Nucleus accumbens (tissue), 56 donors: ENCODE results near the gene ITPRID1.
"Not testable (repeated sequence)": the region's sequence is repeated elsewhere in the genome, so short reads cannot be mapped to it uniquely, and the experiment has no call there.

Experiments used
- DNase-seq, 56 donors: peaks; one replicate each; lab custom pipeline; 2025; lab: John Stamatoyannopoulos, UW

The ITPRID1 gene

GRCh38 chr7:31513790-31514189, at the start of gene ITPRID1:
TSS of gene ITPRID1 (plus strand) at chr7:31514090. CDS start at chr7:31553025, 38,935 bp downstream.
- no peak for DNase-seq

DNA sequence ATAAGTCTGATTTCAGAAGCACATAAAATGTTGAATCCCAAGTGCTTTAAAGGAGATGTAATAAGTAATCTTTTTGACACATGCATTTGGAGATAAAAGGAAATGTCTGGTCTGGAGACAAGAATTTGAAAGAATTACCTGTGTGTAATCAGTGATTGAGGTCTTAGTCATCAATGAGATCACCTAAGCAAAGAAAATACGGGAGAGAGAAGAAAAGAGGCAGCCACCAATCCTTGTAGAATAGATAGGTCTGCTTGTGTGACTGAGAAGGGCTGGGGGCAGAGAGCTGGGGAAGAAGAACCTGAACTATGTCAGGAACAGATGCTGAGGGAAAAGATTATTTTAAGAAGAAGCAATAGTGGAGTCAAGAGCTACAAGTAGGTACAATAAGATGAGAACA, 49.3 kb upstream of the ITPRID1 start:
- no peak for DNase-seq

GRCh38 chr7:31465285-31465684, 48.6 kb upstream of the ITPRID1 start:
- DNase-seq: peak in 1 of 56 donors; percentile 2

DNA sequence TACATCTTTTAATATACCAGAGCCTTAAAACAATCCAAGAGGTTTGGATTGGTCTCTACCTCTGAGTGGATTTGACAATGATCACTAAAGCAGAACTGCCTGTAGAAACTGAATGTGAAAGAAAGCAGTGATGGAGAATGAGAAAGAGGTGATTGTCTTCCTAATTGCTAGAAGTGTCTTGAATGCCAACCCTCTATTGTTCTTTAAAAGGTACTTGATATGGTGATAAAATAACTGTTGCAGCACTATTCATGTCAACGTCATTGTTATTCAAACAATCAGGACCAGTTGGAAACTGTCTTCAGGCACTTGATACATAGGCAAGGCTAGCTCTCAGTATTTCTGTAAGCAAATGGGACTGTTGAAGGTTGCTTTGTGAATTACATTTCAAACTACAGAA, 47.9 kb upstream of the ITPRID1 start:
- no peak for DNase-seq

DNA sequence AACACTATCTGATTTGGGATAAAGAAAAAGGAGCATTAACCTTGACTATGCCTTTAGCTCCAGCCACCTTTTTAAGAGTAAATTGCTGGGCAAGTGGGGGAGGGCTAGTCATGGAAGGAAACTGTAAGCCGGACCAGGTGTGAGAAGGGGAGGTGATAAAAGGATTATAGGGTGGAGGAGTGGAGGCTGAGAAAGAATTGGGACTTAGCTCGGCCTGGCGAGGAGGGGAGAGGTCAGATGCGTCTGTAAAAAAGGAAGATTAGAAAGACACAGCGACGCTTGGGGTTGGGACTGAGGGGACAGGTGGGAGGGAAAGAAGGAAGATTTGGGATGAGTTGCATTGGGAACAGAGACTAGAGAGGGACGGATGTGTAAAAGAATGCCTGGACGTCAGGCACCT, 43.0 kb upstream of the ITPRID1 start:
- DNase-seq: not testable (repeated sequence)

- DNase-seq: no peak
Observed at GRCh38 chr7:31475368-31475767, 38.5 kb upstream of the ITPRID1 start.

- DNase-seq: no peak
Observed at GRCh38 chr7:31476073-31476745, 37.7 kb upstream of the ITPRID1 start.

DNA sequence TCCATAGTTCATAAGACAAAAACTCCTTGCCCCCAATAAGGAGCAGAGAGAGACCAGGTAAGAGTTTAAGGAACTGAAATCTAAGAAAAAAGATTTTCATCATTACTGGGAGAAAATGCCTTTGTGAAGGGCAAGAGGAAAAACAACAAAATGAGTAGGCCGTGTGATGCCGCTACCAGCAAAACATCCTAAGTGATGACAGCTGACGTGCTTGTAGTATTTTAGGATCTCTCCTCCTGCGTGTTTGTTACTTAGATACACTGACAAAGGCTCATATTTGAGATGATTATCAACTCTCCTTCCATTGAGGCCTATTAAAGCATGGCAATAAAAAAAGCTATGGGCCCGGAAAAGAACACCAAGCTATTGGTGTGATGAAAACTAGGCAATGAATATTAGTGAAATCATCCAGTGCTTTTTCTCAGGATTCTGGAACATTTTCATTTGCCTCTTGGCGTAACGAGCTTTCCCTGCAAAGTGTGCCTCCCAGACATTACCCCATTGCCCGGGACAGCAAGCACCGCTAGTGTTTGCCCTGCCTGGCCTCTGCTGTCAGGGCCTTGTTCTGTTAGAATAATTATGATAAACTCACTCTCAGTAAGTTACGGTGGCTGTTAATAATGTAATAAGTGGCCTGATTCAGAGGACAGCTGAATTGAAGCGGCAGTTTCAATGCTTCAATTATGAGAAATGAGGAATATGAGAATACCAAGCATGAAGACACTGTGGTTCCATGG, 36.8 kb upstream of the ITPRID1 start:
- DNase-seq: no peak

GRCh38 chr7:31478018-31478417, 35.9 kb upstream of the ITPRID1 start:
- no peak for DNase-seq

DNA sequence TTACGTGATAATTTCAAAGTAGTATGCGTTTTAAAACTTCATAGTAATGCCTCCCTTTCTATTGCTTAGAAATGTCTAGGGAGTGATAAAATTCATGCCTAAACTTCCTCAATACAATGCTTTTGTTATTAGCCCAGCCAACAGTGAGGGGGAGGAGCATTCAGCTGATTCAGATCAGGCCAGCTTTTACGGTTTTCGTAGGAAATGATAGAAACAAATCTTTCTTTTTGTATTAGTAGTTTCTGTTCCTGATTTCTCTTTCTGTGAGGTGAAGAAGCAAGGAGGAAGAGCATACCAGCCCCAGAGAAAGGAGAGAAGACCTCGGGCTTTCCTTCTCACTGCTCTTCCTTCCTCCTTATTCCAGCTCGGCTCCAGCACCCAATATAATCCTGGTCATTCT, 35.2 kb upstream of the ITPRID1 start:
- DNase-seq: no peak

DNA sequence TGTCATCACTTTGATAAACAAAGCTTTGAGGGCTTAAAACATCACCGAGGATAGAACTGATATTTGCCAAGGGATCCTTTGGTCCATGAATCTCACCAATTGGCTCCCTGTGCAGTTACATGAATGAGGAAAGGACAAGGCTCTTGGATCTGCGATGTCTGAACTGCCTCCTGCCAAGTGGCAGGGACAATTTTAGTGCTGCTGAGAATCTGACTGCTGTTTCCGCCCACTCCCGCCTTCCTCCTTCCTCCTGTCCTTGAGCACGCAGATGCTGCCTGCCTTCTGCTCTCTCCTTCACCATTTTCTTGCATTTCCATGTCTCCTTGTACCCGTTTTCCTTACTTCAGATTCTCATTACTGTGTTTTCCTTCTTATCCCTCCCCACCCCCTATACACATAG, 26.8 kb upstream of the ITPRID1 start:
- no peak for DNase-seq

- DNase-seq: no peak
Observed at GRCh38 chr7:31487476-31487875, 26.4 kb upstream of the ITPRID1 start.

GRCh38 chr7:31488562-31489203, 25.2 kb upstream of the ITPRID1 start:
- DNase-seq: peak in 31 of 56 donors; percentile 1 to 61 (median 10)

- no peak for DNase-seq
Observed at GRCh38 chr7:31490796-31491314, 23.0 kb upstream of the ITPRID1 start.

GRCh38 chr7:31492086-31492485, 21.8 kb upstream of the ITPRID1 start:
- DNase-seq: no peak

- no peak for DNase-seq
Observed at GRCh38 chr7:31493714-31494181, 20.1 kb upstream of the ITPRID1 start.

GRCh38 chr7:31494421-31494820, 19.5 kb upstream of the ITPRID1 start:
- DNase-seq: no peak

GRCh38 chr7:31495653-31496052, 18.2 kb upstream of the ITPRID1 start:
- DNase-seq: no peak

DNA sequence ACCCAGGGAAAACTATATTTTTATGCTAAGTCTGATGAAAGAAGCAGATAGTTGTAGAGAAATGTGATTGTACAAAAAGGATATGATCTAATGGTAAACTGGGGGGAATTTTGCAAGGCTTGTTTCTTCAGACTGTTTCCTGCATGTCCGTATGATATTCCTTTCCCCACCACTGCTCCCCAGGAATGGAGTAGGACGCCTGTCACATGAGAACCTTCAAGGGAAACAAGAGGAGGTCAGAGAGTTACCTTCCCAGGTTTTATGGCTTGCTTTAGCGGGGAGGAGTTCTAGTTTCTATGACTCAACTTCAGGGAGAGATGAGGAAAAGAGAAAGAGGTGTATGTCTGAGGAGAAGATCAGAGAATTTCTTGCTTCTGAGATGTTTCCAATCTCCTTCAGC, 16.4 kb upstream of the ITPRID1 start:
- no peak for DNase-seq

GRCh38 chr7:31500656-31501055, 13.2 kb upstream of the ITPRID1 start:
- DNase-seq: no peak

DNA sequence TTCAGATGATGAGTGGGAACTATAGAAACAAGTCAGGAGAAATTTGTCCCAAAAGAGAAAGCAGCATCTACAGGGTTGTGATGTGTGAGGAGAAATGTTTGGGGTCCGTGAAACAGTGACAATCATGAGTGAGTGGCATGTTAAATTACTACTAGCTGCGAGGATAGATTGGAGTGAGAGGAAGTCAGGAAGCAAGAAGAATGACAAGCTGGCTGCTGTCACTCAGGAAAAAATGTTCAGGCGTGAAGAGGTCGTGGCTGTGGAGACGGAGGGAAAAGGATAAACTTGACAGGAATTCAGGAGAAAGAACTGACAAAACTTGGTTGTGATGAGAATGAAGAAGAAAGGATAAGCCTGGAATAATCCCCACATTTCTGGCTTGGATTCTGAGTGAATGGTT, 5.1 kb upstream of the ITPRID1 start:
- no peak for DNase-seq
